ENCODE measurements around the gene LIN54.

LIN54 gene

DNA sequence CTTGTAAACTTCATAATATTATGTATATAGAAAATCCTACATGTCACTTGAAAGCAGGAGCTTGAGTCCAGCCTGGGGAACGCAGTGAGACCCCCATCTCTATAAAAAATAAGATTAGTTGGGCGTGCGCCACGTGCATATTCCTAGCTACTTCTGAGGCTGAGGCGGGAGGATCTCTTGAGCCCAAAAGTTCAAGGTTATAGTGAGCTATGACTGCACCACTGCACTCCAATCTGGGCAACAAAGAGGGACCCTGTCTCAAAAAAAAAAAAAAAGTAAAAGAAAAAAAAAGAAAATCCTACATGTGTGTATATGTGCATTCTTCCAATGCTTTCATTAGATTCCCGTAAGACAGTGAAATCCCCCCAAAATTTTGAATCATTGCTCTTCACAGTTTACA is 121.3 kb downstream of the LIN54 start:
- no peak for DNase-seq

- no peak for DNase-seq
These were observed 124.3 kb downstream of the LIN54 start for GRCh38 chr4:82886147-82886942.

- DNase-seq: no peak
These were observed 125.2 kb downstream of the LIN54 start for GRCh38 chr4:82885410-82885809.
